GM12878 (cell line): ENCODE results near the gene WFIKKN1. TPM values are rescaled to one million over a fixed set of nuclear protein-coding genes. Genes with fewer than 3 reads are reported as not detected.

Source experiments
- ATF7 ChIP-seq: fragments of 450-650 bp; IDR thresholded peaks from 2 replicates; pipeline ENCODE4 v1.6.1; 2016; ENCODE audit warnings: low read depth, mild to moderate bottlenecking
- BCL11A ChIP-seq: IDR thresholded peaks from 2 replicates; pipeline ENCODE4 v1.6.1; 2011; ENCODE audit warnings: low read depth, low read length
- BHLHE40 ChIP-seq, 2 experiments: fragments of 450-650 bp in 1 of 2; IDR thresholded peaks; 2 replicates each; pipeline ENCODE4 v1.6.1; 2011 to 2017; ENCODE audit warnings: low read depth in 2 of 2, borderline replicate concordance in 1 of 2, improper control_type of control experiment in 1 of 2, low read length in 1 of 2, mild to moderate bottlenecking in 1 of 2
- IKZF2 ChIP-seq, 2 experiments: fragments of 450-650 bp; IDR thresholded peaks; 2 replicates each; pipeline ENCODE4 v1.6.1; 2017; ENCODE audit warnings: mild to moderate bottlenecking in 2 of 2, moderate library complexity in 2 of 2
- MYB ChIP-seq: fragments of 150-350 bp; IDR thresholded peaks from 2 replicates; pipeline ENCODE4 v1.6.1; 2014; ENCODE audit warnings: mild to moderate bottlenecking, low read depth, low read length, borderline replicate concordance
- SMAD1 ChIP-seq: fragments of 450-650 bp; IDR thresholded peaks from 2 replicates; pipeline ENCODE4 v1.6.1; 2018; ENCODE audit warnings: mild to moderate bottlenecking, low read depth; ENCODE audit not compliant: partially characterized antibody
- SREBF2 ChIP-seq: IDR thresholded peaks from 2 replicates; pipeline ENCODE4 v1.6.1; 2012; ENCODE audit warnings: mild to moderate bottlenecking, low read length
- TBL1XR1 ChIP-seq: IDR thresholded peaks from 2 replicates; pipeline ENCODE4 v1.6.1; 2012; ENCODE audit warnings: low read depth, low read length, improper control_type of control experiment
- ZNF24 ChIP-seq: fragments of 450-650 bp; IDR thresholded peaks from 2 replicates; pipeline ENCODE4 v1.6.1; 2017; ENCODE audit warnings: antibody characterized with exemption, mild to moderate bottlenecking
- polyA plus RNA-seq, 11 experiments: library from polyadenylated mRNA; depleted of rRNA in 4 of 11; unstranded in 6 of 11; stranded (reverse) in 5 of 11; fragments of >200 nt; fragmentation: Nextera tagmentation in 4 of 11; fragmentation: Illumina TruSeq in 1 of 11; extraction: Ambion mirVana in 4 of 11; extraction: Trizol in 1 of 11; gene quantifications; 1 replicate in 1 of 11; 2 replicates in 10 of 11; pipeline versions ENCODE4 v1.2.1 to v1.2.3, GENCODE V29; 2011 to 2016; ENCODE audit warnings: inconsistent platforms in 2 of 11, missing spikeins in 2 of 11, low read depth in 1 of 11
- total RNA-seq, 4 experiments: library from RNA; depleted of rRNA in 3 of 4; stranded (reverse); fragments of >200 nt in 3 of 4; fragmentation: Illumina TruSeq in 1 of 4; extraction: Trizol in 1 of 4; gene quantifications; 2 replicates each; pipeline versions ENCODE4 v1.2.1 to v1.2.3, GENCODE V29; 2013 to 2021
- TF ChIP-seq, protein P1 (sequence below): fragments of 150-350 bp; IDR thresholded peaks from 2 replicates; pipeline ENCODE4 v1.6.1; 2016; ENCODE audit warnings: low read depth, low read length
- TF ChIP-seq, protein P2 (sequence below): fragments of 450-650 bp; IDR thresholded peaks from 2 replicates; pipeline ENCODE4 v1.6.1; 2017; ENCODE audit warnings: mild to moderate bottlenecking, moderate library complexity
- TF ChIP-seq, protein P3 (sequence below): fragments of 450-650 bp; IDR thresholded peaks from 2 replicates; pipeline ENCODE4 v1.6.1; 2017; ENCODE audit warnings: mild to moderate bottlenecking
- TF ChIP-seq, protein P4 (sequence below): fragments of 450-650 bp; IDR thresholded peaks from 2 replicates; pipeline ENCODE4 v1.6.1; 2016; ENCODE audit warnings: mild to moderate bottlenecking, moderate library complexity, borderline replicate concordance

The WFIKKN1 gene
- total and polyA plus RNA-seq, 10 of the 15 experiments (the other 5 are each of a cell fraction or from before 2014, with no cell fraction given) = 0.01 to 0.41 (median 0.05) TPM; not detected in 2

DNA sequence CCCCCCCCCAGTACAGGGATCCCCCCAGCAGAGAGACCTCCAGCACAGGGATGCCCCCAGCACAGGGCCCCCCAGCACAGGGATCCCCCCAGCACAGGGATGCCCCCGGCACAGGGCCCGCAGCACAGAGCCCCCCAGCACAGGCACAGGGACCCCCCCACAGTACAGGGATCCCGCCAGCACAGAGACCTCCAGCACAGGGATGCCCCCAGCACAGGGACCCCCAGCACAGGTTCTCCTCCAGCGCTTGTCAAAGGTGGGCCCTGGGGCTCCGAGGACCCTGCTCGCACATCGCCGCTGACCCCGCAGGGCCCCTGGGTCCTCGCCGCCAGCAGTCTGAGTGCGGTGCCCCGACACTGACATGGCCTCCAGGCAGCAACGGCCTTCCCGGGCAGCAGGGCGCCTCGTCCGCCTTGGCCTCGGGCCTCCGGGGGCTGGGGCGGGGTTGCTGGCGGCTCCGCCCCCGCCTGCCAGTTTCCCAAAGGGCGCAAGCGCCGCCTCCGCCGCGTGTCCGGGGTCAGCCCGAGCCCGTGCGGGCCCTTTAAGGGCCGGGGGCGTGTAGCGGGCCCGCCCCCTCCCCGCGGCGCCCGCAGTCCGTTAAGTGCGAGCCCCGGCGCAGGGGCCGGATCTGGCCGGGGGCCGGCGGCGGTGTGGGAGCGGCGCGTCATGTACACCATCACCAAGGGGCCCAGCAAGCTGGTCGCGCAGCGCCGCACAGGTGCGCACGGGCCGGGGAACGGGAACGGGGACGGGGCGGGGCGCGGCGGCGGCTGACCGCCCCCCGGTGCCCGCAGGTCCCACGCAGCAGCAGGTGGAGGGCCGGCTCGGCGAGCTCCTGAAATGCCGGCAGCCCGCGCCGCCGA lies 10.8 kb downstream of the WFIKKN1 start, which contains the start of gene MCRIP2 (continued):
- TF ChIP-seq, protein P1, sequence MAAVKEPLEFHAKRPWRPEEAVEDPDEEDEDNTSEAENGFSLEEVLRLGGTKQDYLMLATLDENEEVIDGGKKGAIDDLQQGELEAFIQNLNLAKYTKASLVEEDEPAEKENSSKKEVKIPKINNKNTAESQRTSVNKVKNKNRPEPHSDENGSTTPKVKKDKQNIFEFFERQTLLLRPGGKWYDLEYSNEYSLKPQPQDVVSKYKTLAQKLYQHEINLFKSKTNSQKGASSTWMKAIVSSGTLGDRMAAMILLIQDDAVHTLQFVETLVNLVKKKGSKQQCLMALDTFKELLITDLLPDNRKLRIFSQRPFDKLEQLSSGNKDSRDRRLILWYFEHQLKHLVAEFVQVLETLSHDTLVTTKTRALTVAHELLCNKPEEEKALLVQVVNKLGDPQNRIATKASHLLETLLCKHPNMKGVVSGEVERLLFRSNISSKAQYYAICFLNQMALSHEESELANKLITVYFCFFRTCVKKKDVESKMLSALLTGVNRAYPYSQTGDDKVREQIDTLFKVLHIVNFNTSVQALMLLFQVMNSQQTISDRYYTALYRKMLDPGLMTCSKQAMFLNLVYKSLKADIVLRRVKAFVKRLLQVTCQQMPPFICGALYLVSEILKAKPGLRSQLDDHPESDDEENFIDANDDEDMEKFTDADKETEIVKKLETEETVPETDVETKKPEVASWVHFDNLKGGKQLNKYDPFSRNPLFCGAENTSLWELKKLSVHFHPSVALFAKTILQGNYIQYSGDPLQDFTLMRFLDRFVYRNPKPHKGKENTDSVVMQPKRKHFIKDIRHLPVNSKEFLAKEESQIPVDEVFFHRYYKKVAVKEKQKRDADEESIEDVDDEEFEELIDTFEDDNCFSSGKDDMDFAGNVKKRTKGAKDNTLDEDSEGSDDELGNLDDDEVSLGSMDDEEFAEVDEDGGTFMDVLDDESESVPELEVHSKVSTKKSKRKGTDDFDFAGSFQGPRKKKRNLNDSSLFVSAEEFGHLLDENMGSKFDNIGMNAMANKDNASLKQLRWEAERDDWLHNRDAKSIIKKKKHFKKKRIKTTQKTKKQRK = no peak
- TF ChIP-seq, protein P2, sequence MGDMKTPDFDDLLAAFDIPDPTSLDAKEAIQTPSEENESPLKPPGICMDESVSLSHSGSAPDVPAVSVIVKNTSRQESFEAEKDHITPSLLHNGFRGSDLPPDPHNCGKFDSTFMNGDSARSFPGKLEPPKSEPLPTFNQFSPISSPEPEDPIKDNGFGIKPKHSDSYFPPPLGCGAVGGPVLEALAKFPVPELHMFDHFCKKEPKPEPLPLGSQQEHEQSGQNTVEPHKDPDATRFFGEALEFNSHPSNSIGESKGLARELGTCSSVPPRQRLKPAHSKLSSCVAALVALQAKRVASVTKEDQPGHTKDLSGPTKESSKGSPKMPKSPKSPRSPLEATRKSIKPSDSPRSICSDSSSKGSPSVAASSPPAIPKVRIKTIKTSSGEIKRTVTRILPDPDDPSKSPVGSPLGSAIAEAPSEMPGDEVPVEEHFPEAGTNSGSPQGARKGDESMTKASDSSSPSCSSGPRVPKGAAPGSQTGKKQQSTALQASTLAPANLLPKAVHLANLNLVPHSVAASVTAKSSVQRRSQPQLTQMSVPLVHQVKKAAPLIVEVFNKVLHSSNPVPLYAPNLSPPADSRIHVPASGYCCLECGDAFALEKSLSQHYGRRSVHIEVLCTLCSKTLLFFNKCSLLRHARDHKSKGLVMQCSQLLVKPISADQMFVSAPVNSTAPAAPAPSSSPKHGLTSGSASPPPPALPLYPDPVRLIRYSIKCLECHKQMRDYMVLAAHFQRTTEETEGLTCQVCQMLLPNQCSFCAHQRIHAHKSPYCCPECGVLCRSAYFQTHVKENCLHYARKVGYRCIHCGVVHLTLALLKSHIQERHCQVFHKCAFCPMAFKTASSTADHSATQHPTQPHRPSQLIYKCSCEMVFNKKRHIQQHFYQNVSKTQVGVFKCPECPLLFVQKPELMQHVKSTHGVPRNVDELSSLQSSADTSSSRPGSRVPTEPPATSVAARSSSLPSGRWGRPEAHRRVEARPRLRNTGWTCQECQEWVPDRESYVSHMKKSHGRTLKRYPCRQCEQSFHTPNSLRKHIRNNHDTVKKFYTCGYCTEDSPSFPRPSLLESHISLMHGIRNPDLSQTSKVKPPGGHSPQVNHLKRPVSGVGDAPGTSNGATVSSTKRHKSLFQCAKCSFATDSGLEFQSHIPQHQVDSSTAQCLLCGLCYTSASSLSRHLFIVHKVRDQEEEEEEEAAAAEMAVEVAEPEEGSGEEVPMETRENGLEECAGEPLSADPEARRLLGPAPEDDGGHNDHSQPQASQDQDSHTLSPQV = no peak
- TF ChIP-seq SREBF2 (no peak), ZNF24 (no peak), BHLHE40 (IDR thresholded peaks at IDR 0.05; ENCODE audit: borderline replicate concordance in 1 of 2, low read depth in 2 of 2, low read length in 1 of 2) (peak; percentile 78 to 92; a peak in 3 of 4 replicates), BCL11A (no peak), SMAD1 (no peak), MYB (no peak), ATF7 (no peak), IKZF2 (IDR thresholded peaks at IDR 0.05) (no peak; a peak in 1 of 4 replicates), TBL1XR1 (no peak)
- TF ChIP-seq, protein P3, sequence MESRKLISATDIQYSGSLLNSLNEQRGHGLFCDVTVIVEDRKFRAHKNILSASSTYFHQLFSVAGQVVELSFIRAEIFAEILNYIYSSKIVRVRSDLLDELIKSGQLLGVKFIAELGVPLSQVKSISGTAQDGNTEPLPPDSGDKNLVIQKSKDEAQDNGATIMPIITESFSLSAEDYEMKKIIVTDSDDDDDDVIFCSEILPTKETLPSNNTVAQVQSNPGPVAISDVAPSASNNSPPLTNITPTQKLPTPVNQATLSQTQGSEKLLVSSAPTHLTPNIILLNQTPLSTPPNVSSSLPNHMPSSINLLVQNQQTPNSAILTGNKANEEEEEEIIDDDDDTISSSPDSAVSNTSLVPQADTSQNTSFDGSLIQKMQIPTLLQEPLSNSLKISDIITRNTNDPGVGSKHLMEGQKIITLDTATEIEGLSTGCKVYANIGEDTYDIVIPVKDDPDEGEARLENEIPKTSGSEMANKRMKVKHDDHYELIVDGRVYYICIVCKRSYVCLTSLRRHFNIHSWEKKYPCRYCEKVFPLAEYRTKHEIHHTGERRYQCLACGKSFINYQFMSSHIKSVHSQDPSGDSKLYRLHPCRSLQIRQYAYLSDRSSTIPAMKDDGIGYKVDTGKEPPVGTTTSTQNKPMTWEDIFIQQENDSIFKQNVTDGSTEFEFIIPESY = no peak
- TF ChIP-seq, protein P4, sequence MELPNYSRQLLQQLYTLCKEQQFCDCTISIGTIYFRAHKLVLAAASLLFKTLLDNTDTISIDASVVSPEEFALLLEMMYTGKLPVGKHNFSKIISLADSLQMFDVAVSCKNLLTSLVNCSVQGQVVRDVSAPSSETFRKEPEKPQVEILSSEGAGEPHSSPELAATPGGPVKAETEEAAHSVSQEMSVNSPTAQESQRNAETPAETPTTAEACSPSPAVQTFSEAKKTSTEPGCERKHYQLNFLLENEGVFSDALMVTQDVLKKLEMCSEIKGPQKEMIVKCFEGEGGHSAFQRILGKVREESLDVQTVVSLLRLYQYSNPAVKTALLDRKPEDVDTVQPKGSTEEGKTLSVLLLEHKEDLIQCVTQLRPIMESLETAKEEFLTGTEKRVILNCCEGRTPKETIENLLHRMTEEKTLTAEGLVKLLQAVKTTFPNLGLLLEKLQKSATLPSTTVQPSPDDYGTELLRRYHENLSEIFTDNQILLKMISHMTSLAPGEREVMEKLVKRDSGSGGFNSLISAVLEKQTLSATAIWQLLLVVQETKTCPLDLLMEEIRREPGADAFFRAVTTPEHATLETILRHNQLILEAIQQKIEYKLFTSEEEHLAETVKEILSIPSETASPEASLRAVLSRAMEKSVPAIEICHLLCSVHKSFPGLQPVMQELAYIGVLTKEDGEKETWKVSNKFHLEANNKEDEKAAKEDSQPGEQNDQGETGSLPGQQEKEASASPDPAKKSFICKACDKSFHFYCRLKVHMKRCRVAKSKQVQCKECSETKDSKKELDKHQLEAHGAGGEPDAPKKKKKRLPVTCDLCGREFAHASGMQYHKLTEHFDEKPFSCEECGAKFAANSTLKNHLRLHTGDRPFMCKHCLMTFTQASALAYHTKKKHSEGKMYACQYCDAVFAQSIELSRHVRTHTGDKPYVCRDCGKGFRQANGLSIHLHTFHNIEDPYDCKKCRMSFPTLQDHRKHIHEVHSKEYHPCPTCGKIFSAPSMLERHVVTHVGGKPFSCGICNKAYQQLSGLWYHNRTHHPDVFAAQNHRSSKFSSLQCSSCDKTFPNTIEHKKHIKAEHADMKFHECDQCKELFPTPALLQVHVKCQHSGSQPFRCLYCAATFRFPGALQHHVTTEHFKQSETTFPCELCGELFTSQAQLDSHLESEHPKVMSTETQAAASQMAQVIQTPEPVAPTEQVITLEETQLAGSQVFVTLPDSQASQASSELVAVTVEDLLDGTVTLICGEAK = no peak
